Spleen (tissue), 7 donors: Measurements from ENCODE around the gene DUSP9.

Experiments used
- POLR2AphosphoS5 ChIP-seq, 3 donors: sonication (generic); formaldehyde crosslinking; IDR thresholded peaks; one replicate each; pipeline ENCODE4 v1.5.1; 2017; ENCODE audit warnings: antibody characterized with exemption in 3 of 3
- TF ChIP-seq, protein P1 (sequence below), 11 experiments: fragments of 200-600 bp in 7 of 11; fragments of 450-650 bp in 4 of 11; sonication (generic) in 4 of 11; IDR thresholded peaks in 8 of 11; conservative IDR thresholded peaks in 3 of 11; 1 replicate in 7 of 11; 2 replicates in 4 of 11; pipeline versions ENCODE4 v1.4.0 to v1.8.0; 2016 to 2021; ENCODE audit warnings: antibody characterized with exemption in 11 of 11, inconsistent platforms in 4 of 11, mild to moderate bottlenecking in 1 of 11
- donor health status: DM: no; HTN: no; CAD: no; lungs with moderate emphysema.
- donor health status: DM: no; HTN: no; CAD: no.
- donor health status: DM: no; HTN: no; CAD: no.

DNA sequence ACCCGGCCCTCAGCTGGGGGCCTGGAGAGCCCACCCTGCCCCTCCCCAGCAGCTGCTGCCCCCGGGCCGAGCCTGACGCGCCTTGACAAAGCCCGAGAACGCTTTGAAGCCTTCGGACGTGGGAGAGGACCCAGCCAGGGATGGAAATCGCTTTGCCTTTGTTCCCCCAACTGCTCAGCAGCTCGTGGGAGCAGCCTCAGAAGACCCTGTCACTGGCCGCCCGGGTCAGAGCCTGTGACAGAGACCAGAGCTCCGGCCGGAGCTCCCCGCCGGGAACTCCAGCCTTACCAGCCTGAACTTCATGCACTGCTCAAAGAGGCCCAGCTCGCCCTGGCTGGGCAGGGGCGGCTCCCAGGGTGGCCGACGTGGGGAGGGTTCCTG is 38.1 kb downstream of the DUSP9 start:
- TF ChIP-seq, protein P1, sequence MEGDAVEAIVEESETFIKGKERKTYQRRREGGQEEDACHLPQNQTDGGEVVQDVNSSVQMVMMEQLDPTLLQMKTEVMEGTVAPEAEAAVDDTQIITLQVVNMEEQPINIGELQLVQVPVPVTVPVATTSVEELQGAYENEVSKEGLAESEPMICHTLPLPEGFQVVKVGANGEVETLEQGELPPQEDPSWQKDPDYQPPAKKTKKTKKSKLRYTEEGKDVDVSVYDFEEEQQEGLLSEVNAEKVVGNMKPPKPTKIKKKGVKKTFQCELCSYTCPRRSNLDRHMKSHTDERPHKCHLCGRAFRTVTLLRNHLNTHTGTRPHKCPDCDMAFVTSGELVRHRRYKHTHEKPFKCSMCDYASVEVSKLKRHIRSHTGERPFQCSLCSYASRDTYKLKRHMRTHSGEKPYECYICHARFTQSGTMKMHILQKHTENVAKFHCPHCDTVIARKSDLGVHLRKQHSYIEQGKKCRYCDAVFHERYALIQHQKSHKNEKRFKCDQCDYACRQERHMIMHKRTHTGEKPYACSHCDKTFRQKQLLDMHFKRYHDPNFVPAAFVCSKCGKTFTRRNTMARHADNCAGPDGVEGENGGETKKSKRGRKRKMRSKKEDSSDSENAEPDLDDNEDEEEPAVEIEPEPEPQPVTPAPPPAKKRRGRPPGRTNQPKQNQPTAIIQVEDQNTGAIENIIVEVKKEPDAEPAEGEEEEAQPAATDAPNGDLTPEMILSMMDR (IDR thresholded peaks at IDR 0.05 in 8 of 11, conservative IDR thresholded peaks at IDR 0.05 in 3 of 11) = no peak
- no peak for TF ChIP-seq POLR2AphosphoS5 (IDR thresholded peaks at IDR 0.05)
